HFFc6 (cell line): ENCODE data around the gene DPH2. TPM values are rescaled to one million over a fixed set of nuclear protein-coding genes. Genes with fewer than 3 reads are reported as not detected.

Source experiments
- DNase-seq: peaks from one replicate; pipeline ENCODE4 v3.0.0-alpha.2; 2018
- H3K27ac Mint-ChIP-seq: 2 replicates; pipeline ENCODE4 v1.8.0; 2020; ENCODE audit warnings: mild to moderate bottlenecking, mixed read lengths
- H3K27me3 Mint-ChIP-seq: 2 replicates; pipeline ENCODE4 v1.8.0; 2021; ENCODE audit warnings: mild to moderate bottlenecking, moderate library complexity, mixed read lengths; ENCODE audit not compliant: insufficient read depth
- H3K36me3 Mint-ChIP-seq: 2 replicates; pipeline ENCODE4 v1.8.0; 2021; ENCODE audit warnings: low read depth, mixed read lengths
- H3K4me1 Mint-ChIP-seq: 2 replicates; pipeline ENCODE4 v1.8.0; 2020; ENCODE audit warnings: low read depth, mixed read lengths
- H3K4me3 Mint-ChIP-seq: 2 replicates; pipeline ENCODE4 v1.8.0; 2020; ENCODE audit warnings: mild to moderate bottlenecking, moderate library complexity, mixed read lengths
- H3K9me3 Mint-ChIP-seq: 2 replicates; pipeline ENCODE4 v1.8.0; 2020; ENCODE audit warnings: mild to moderate bottlenecking, mixed read lengths
- CTCF ChIP-seq: fragments of 200-600 bp; sonication (generic); IDR thresholded peaks from 2 replicates; pipeline ENCODE4 v1.5.0; 2021; ENCODE audit warnings: antibody characterized with exemption, mild to moderate bottlenecking
- total RNA-seq, 6 experiments: library from RNA; stranded (reverse); fragmentation: NEBNext Ultra II Directional; extraction: Animal tissue kit (Norgen Biotek cat#: 25700); gene quantifications; 2 replicates in 1 of 6; 3 replicates in 5 of 6; pipeline ENCODE4 v1.2.3, GENCODE V29; 2021

DPH2 gene
- total RNA-seq, 6 experiments from 2014 or later, result 19.1 to 22.7 (median 20.8) TPM

DNA sequence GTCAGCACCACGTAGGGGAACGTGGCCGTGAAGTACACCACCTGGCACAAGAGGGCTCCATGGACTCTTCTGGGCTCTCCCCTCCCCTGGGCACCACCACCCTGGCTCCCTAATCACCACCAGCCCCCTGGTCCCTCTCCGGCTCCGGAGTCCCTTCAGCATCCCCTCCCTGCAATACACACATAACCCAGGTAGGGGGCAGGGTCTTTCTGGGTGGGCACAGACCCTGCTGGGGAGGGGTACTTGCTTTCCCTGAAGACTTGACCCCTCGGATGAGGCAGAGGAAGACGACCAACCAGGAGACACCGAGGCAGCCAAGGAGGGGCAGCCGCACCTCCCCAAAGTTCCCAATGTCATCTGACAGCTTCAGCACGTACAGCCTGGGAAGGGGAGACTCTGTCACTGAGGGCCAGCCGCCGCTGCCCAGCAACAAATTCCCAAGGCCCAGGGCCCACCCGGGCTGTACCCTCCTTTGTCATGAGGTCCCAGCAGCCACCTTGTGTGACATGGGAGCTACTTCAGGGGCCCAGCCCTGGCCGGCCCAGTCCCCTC, 32.9 kb downstream of the DPH2 start:
- no peak for DNase-seq
- peak; percentile 63 for TF ChIP-seq CTCF
- peaks cover 2% of the 10 kb centered on the region for H3K27me3 Mint-ChIP-seq
- peaks cover 6% of the 10 kb centered on the region; the same call in 1 of the 2 replicates for H3K4me1 Mint-ChIP-seq
- H3K4me3 Mint-ChIP-seq, result no peak overlapping the region
- no peaks in the 10 kb centered on the region for H3K9me3 Mint-ChIP-seq
- H3K27ac Mint-ChIP-seq, result no peak overlapping the region
- H3K36me3 Mint-ChIP-seq, result 0 out of 2 replicates have a peak, but pooled peaks cover 4% of the 10 kb centered on the region

- no peak for DNase-seq
- no peak for TF ChIP-seq CTCF
- Mint-ChIP-seq H3K4me1 (peaks cover 6% of the 10 kb centered on the region; the same call in 1 of the 2 replicates), H3K27me3 (peaks cover 7% of the 10 kb centered on the region), H3K4me3 (no peak overlapping the region), H3K27ac (no peak overlapping the region), H3K36me3 (no peaks in the 10 kb centered on the region), H3K9me3 (no peaks in the 10 kb centered on the region)
Measured at GRCh38 chr1:44008259-44008658, 38.4 kb downstream of the DPH2 start.

DNA sequence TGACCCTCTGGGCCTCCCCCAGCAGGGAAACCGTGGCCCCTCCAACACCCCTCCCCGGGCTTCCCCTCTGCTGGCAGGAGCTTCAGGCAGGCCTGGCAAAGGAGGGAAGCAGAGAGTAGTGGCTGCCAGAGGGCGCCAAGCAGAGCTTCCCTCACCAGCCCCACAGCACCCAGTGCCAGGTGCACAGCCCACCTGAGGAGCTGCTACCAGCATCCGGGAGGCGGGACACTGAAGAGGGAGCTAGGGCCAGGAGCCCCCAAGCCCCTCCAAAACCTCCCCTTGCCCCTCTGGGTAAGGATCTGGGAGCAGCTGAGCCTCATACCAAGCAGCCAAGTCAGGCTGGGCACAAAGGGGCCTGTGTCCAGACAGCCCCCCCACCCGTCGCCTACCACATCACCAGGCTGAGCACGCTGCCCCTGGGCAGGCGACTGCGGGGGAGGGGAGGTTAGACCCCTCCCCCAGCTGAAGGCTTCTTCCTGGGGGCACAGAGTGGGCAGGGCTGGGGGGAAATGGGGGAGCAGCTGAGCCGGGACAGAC, 41.2 kb downstream of the DPH2 start:
- no peak for TF ChIP-seq CTCF
- Mint-ChIP-seq H3K9me3 (no peaks in the 10 kb centered on the region), H3K27me3 (peaks cover 5% of the 10 kb centered on the region), H3K36me3 (no peaks in the 10 kb centered on the region), H3K4me1 (peaks cover 4% of the 10 kb centered on the region; the same call in 1 of the 2 replicates), H3K27ac (no peak overlapping the region), H3K4me3 (no peak overlapping the region)
- no peak for DNase-seq

DNA sequence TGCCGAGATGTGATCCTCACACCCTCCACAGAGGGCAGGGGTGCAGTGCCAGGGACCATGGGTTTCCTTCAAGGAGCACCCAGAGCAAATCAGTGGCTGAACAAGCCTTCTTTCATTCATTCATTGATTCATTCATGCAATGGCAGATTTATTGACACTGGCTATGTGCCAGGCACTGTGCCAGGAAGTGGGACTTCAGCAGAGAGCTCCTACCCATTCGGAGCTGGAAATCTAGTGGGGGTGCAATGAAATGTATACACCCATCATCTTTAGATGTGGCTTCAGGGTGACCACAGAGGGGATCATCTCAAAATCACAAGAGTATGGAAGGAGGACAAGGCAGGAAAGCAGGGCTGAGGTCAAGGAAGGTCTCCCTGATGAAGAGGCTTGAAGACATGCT, 42.6 kb downstream of the DPH2 start:
- no peak for DNase-seq
- no peak for TF ChIP-seq CTCF
- H3K36me3 Mint-ChIP-seq, result no peaks in the 10 kb centered on the region
- no peak overlapping the region for H3K27ac Mint-ChIP-seq
- peaks cover 5% of the 10 kb centered on the region for H3K27me3 Mint-ChIP-seq
- no peaks in the 10 kb centered on the region for H3K9me3 Mint-ChIP-seq
- no peaks in the 10 kb centered on the region for H3K4me1 Mint-ChIP-seq
- no peak overlapping the region for H3K4me3 Mint-ChIP-seq

GRCh38 chr1:44012941-44013609, 43.3 kb downstream of the DPH2 start:
- Mint-ChIP-seq H3K9me3 (no peaks in the 10 kb centered on the region), H3K4me3 (no peak overlapping the region), H3K27ac (no peak overlapping the region), H3K36me3 (no peaks in the 10 kb centered on the region), H3K27me3 (peaks cover 4% of the 10 kb centered on the region), H3K4me1 (no peaks in the 10 kb centered on the region)
- TF ChIP-seq CTCF, result no peak
- DNase-seq, result no peak
